ENCODE results near the gene CCDC93.
"Not testable (repeated sequence)": the region's sequence is repeated elsewhere in the genome, so short reads cannot be mapped to it uniquely, and the experiment has no call there.

CCDC93 gene

GRCh38 chr2:117956036-117956796 lies 57.7 kb downstream of the CCDC93 start:
- no peak for DNase-seq (ENCODE audit: low spot score)

- no peak for DNase-seq (ENCODE audit: low spot score)
Observed at GRCh38 chr2:117953231-117953630, 60.6 kb downstream of the CCDC93 start.

- DNase-seq (ENCODE audit: low spot score), result no peak
Observed at GRCh38 chr2:117952701-117953100, 61.2 kb downstream of the CCDC93 start.

- DNase-seq (ENCODE audit: low spot score), result no peak
Observed at GRCh38 chr2:117952228-117952627, 61.6 kb downstream of the CCDC93 start.

DNA sequence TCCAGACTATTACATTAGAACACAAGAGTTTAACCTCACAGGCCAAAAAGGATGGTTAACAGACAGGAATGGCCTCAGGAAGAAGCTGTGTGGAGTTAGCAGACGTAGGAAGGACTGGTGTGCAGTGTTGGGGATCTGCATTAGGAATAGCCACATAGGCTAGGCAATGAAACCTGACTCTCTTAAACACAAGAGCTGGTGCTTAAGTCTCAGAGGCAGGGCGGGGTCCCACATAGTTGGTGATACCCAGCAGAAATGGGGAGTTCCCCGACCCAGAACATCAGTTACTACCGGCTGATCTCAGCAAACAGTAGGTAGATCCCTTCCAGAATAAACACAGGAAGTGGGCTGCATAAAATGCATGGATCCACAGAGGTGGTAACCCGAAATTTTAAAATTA lies 64.1 kb downstream of the CCDC93 start:
- no peak for DNase-seq (ENCODE audit: low spot score)

- DNase-seq (ENCODE audit: low spot score), result no peak
Observed at GRCh38 chr2:117948615-117949014, 65.3 kb downstream of the CCDC93 start.

GRCh38 chr2:117945296-117945695 lies 68.6 kb downstream of the CCDC93 start:
- no peak for DNase-seq (ENCODE audit: low spot score)

- DNase-seq (ENCODE audit: low spot score), result no peak
Observed at GRCh38 chr2:117944816-117945215, 69.1 kb downstream of the CCDC93 start.

DNA sequence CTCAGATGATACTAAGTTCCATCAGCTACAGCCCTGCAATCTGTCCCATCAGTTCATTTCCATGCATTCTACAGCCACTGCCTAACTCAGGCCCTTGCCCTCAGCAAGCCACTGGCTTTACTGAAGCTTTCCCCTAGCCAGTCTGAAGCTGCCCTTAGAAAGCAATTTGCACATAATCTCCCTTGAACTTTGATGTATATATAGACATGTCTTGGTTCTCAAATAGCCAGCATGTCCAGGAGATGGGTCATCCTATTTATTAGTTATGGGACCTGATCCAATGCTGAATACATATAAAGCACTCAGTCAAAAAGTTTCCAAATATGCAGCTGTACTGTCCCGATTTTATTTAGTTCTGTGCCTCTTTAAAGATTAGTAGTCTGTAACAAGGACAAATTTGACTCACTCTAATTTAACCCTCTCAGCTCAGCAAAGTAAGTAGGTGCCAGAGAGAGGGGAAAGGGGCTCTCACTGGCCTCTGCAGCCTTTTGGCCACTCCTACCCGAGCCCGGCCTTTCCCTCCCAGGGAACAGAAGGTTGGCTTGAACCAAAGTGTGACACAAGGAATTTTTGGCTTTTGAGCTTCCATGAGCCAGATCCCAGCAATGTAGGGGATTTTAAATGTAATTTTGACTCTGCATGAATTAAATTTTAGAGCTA lies 70.7 kb downstream of the CCDC93 start:
- DNase-seq (ENCODE audit: low spot score), result no peak

GRCh38 chr2:117942551-117942950 lies 71.3 kb downstream of the CCDC93 start:
- DNase-seq (ENCODE audit: low spot score), result no peak

DNA sequence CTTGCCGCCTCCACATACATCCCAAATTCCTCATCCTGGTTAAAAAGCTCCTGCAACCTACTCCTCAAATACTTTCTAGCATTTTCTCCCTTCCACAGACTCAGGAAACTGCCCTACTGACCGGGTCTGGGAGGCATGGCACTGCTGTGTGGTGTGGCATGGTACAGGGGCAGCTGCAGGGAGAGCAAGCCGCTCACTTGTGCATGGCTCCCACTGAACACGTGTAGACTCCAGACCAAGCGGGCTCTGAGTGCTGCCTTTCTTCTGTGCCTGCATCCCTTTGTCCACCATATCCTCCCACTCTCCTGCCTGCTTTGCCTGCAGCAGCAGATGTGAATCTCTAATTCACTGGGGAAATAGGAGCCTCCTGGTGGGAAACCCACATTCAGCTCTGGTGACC lies 72.2 kb downstream of the CCDC93 start:
- DNase-seq (ENCODE audit: low spot score), result no peak

- no peak for DNase-seq (ENCODE audit: low spot score)
Observed at GRCh38 chr2:117940436-117940835, 73.4 kb downstream of the CCDC93 start.

GRCh38 chr2:117938611-117939010 lies 75.3 kb downstream of the CCDC93 start:
- peak; percentile 22 for DNase-seq (ENCODE audit: low spot score)

- no peak for DNase-seq (ENCODE audit: low spot score)
Observed at GRCh38 chr2:117936871-117937428, 76.9 kb downstream of the CCDC93 start.

- DNase-seq (ENCODE audit: low spot score), result no peak
Observed at GRCh38 chr2:117935954-117936353, 77.9 kb downstream of the CCDC93 start.

GRCh38 chr2:117935456-117935855 lies 78.4 kb downstream of the CCDC93 start:
- no peak for DNase-seq (ENCODE audit: low spot score)

- no peak for DNase-seq (ENCODE audit: low spot score)
Observed at GRCh38 chr2:117933884-117934354, 80.0 kb downstream of the CCDC93 start.

DNA sequence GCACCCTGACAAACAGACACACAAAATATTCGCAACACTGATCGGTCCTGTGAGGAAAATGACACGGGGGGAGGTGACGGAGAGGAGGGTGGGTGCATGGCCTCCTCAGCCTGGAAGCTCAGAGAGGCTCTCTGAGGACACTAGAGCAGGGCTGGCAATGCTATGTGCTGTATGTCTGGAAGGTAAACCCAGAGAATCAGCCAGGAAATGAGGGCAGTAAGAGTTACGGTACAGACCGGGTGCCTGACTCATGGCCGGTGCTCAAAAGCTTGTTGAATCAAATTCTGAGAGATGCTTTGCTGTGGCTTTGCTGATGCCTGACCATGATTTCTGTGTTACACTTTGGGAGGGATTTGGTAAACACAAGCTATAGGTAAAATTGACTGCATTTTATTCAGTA lies 81.9 kb downstream of the CCDC93 start:
- DNase-seq (ENCODE audit: low spot score), result peak; percentile 3

DNA sequence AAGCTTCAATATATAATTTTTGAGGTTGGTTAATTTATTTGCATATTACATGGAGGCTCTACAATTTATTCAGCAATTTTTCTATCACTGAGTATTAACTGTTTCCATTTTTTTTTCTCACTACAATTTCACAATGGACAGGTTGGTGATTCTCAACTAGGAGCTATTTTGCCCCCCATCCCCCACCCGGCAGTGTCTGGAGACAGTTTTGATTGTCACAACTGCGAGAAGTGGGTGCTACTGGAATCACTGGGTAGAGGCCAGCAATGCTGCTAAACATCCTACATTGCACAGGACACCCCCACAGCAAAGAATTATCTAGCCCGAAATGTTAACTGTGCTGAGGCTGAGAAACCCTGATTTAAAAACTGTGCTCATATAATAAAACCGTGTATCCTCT lies 82.6 kb downstream of the CCDC93 start:
- DNase-seq (ENCODE audit: low spot score), result no peak

DNA sequence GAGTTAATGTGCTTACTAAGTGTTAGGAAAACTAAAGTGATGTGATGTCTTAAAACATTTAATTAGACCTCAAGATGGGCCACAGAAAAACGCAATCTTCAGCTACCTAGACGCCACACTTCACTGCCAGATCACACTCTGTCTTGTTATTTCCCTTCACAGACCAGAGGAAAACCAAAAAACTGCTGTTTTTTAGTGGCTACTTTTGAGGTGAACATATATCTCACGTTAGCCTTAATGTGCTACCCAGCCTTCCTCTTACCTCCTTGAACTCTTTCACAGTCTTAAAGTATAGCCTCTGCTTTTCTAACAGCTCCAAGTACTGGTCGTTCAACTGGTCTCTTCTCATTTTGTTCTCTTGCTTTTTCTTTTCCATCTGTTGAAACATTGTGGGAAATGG lies 83.1 kb downstream of the CCDC93 start:
- no peak for DNase-seq (ENCODE audit: low spot score)

DNA sequence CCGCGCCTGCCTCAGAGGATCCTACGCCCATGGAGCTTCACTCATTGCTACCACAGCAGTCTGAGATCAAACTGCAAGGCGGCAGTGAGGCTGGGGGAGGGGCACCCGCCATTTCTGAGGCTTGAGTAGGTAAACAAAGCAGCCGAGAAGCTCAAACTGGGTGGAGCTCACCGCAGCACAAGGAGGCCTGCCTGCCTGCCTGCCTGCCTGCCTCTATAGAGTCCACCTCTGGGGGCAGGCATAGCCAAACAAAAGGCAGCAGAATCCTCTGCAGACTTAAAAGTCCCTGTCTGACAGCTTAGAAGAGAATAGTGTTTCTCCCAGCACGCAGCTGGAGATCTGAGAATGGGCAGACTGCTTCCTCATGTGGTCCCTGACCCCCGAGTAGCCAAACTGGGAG lies 90.4 kb downstream of the CCDC93 start:
- not testable (repeated sequence) for DNase-seq (ENCODE audit: low spot score)

DNA sequence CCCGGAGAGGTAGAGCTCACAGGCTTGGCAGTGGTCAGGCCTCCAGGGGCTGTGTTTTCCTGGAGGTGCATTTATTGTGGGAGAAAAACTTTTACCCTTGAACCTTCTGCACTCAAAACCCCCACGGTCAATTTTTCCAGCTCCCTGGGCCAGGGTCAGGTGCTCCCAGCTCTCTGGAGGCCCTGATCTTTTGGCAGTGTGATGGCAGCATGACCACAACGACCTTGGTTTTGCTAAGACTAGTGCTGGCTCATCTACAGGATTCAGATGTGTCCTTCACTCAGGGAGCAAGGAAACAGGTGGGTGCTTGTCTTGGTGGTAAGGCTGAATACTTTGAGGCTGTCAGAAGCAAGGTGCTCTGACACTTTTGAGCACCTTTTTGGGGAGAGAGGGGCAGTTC lies 92.3 kb downstream of the CCDC93 start:
- DNase-seq (ENCODE audit: low spot score), result no peak

GRCh38 chr2:117918608-117919007 lies 95.3 kb downstream of the CCDC93 start:
- no peak for DNase-seq (ENCODE audit: low spot score)
